Tibial artery (tissue), 4 donors: Measurements from ENCODE around the gene RIT2.

Source experiments
- DNase-seq, 2 donors: peaks; one replicate each; pipeline ENCODE4 v3.0.0-alpha.2; 2019
- H3K27ac ChIP-seq, 2 donors: fragments of 200-600 bp; sonication (generic) in 1 of 2; 1 replicate in 1 of 2; 2 replicates in 1 of 2; pipeline ENCODE4 v1.5.1; 2018 to 2019; ENCODE audit warnings: mild to moderate bottlenecking in 1 of 2
- H3K27me3 ChIP-seq, 2 donors: fragments of 200-600 bp; sonication (generic) in 1 of 2; one replicate each; pipeline versions ENCODE4 v1.5.1 to v1.6.0; 2016 to 2019
- H3K36me3 ChIP-seq, 3 donors: fragments of 200-600 bp; sonication (generic) in 2 of 3; one replicate each; pipeline ENCODE4 v1.5.1; 2016 to 2019; ENCODE audit warnings: mild to moderate bottlenecking in 2 of 3
- H3K4me1 ChIP-seq, 4 donors: fragments of 200-600 bp; sonication (generic) in 2 of 4; 1 replicate in 3 of 4; 2 replicates in 1 of 4; pipeline ENCODE4 v1.5.1; 2016 to 2019
- H3K4me3 ChIP-seq, 2 donors: fragments of 200-600 bp; sonication (generic) in 1 of 2; 1 replicate in 1 of 2; 2 replicates in 1 of 2; pipeline ENCODE4 v1.5.1; 2018 to 2019; ENCODE audit warnings: mild to moderate bottlenecking in 2 of 2
- H3K9me3 ChIP-seq, 3 donors: fragments of 200-600 bp; sonication (generic) in 1 of 3; one replicate each; pipeline ENCODE4 v1.5.1; 2016 to 2019
- CTCF ChIP-seq, 2 experiments: fragments of 200-600 bp in 1 of 2; fragments of 450-650 bp in 1 of 2; IDR thresholded peaks; one replicate each; pipeline ENCODE4 v1.5.1; 2017 to 2019; ENCODE audit warnings: antibody characterized with exemption in 2 of 2, mild to moderate bottlenecking in 1 of 2, moderate library complexity in 1 of 2
- intact Hi-C: fragments of 100-400 bp; cut with DNase I; formaldehyde crosslinking; loops from one replicate; pipeline ENCODE4 v1.15.0; 2023; ENCODE audit warnings: low total_unique reads

The RIT2 gene

GRCh38 chr18:42780171-42780570 lies 335.3 kb downstream of the RIT2 start:
- TF ChIP-seq CTCF (IDR thresholded peaks at IDR 0.05) = no peak
- Histone ChIP-seq H3K4me1 (no peaks in the 10 kb centered on the region), H3K36me3 (no peaks in the 10 kb centered on the region), H3K9me3 (no peaks in the 10 kb centered on the region), H3K27me3 (no peaks in the 10 kb centered on the region), H3K4me3 (no peak overlapping the region), H3K27ac (no peak overlapping the region)
- DNase-seq = no peak
- intact Hi-C loops = no loop called here

GRCh38 chr18:42778445-42779042 lies 336.9 kb downstream of the RIT2 start:
- Histone ChIP-seq H3K4me3 (no peak overlapping the region), H3K27me3 (no peaks in the 10 kb centered on the region), H3K27ac (no peak overlapping the region), H3K4me1 (no peaks in the 10 kb centered on the region), H3K9me3 (no peaks in the 10 kb centered on the region), H3K36me3 (no peaks in the 10 kb centered on the region)
- intact Hi-C loops = no loop called here
- DNase-seq = no peak
- no peak for TF ChIP-seq CTCF (IDR thresholded peaks at IDR 0.05)

- no peak overlapping the region for H3K27ac ChIP-seq
- no peaks in the 10 kb centered on the region for H3K36me3 ChIP-seq
- DNase-seq = no peak
- H3K9me3 ChIP-seq = no peaks in the 10 kb centered on the region
- H3K4me1 ChIP-seq = no peaks in the 10 kb centered on the region
- intact Hi-C loops = no loop called here
- H3K4me3 ChIP-seq = no peak overlapping the region
- no peak for TF ChIP-seq CTCF (IDR thresholded peaks at IDR 0.05)
- no peaks in the 10 kb centered on the region for H3K27me3 ChIP-seq
These were observed 337.5 kb downstream of the RIT2 start for GRCh38 chr18:42778024-42778423.

GRCh38 chr18:42773870-42774269 lies 341.6 kb downstream of the RIT2 start:
- no peak for TF ChIP-seq CTCF (IDR thresholded peaks at IDR 0.05)
- no peaks in the 10 kb centered on the region for H3K9me3 ChIP-seq
- intact Hi-C loops = no loop called here
- H3K4me1 ChIP-seq = no peaks in the 10 kb centered on the region
- no peak overlapping the region for H3K27ac ChIP-seq
- no peaks in the 10 kb centered on the region for H3K36me3 ChIP-seq
- H3K4me3 ChIP-seq = no peak overlapping the region
- DNase-seq = no peak
- no peaks in the 10 kb centered on the region for H3K27me3 ChIP-seq

- Histone ChIP-seq H3K4me3 (no peak overlapping the region), H3K36me3 (no peaks in the 10 kb centered on the region), H3K27ac (no peak overlapping the region), H3K9me3 (no peaks in the 10 kb centered on the region), H3K4me1 (no peaks in the 10 kb centered on the region), H3K27me3 (no peaks in the 10 kb centered on the region)
- intact Hi-C loops = no loop called here
- DNase-seq = no peak
- TF ChIP-seq CTCF (IDR thresholded peaks at IDR 0.05) = no peak
These were observed 343.5 kb downstream of the RIT2 start for GRCh38 chr18:42771936-42772335.

- no peak for TF ChIP-seq CTCF (IDR thresholded peaks at IDR 0.05)
- Histone ChIP-seq H3K27me3 (no peaks in the 10 kb centered on the region), H3K9me3 (no peaks in the 10 kb centered on the region), H3K4me3 (no peak overlapping the region), H3K4me1 (no peaks in the 10 kb centered on the region), H3K36me3 (no peaks in the 10 kb centered on the region), H3K27ac (no peak overlapping the region)
- DNase-seq = no peak
- intact Hi-C loops = no loop called here
These were observed 350.2 kb downstream of the RIT2 start for GRCh38 chr18:42765302-42765701.
